Stimulated activated CD4-positive, alpha-beta T cell treated with anti-CD3 and anti-CD28 coated beads, Interleukin-2, amount 100 ng/mL, for 48 hours (primary cell): ENCODE data around the gene STX4.

ENCODE experiments used
- DNase-seq, 2 donors: peaks; one replicate each; pipeline ENCODE4 v3.0.0-alpha.2; 2020

STX4 gene

DNA sequence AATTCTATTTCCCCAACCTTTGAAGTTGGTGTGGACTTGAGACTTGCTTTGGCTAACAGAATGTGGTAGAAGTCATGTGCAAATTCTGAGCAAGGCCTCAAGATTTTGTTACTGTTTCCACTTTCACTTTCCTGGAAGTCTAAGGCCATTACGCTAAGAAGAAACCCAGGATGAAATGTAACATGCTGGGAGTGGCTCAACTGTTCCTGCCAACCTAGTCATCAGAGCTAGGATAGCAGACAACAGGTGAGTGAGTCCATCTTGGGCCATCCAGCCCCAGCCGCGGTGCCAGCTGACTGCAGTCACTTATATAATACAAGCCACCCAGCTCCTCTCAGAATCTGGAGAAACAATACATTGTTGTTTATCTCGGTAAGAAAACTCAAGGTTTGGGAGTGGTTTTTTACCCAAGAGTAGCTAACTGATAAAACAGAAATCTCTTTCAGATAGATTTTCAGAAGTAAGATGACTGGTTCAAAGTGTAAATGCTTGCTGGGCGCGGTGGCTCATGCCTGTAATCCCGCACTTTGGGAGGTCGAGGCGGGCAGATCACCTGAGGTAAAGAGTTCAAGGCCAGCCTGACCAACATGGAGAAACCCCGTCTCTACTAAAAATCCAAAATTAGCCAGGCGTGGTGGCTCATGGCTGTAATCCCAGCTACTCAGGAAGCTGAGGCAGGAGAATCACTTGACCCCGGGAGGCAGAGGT is 10.7 kb upstream of the STX4 start:
- no peak for DNase-seq

DNA sequence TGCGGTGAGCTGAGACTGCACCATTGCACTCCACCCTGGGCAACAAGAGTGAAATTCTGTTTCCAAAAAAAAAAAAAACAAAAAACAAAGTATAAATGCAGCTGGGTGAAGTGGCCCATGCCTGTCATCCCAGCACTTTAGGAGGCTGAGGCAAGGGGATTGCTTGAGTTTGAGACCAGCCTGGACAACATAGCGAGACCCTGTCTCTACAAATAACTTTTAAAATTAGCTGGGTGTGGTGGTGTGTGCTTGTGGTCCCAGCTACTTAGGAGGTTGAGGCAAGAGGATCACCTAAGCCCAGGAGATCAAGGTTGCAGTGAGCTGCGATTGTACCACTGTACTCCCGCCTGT is 10.1 kb upstream of the STX4 start:
- no peak for DNase-seq

DNA sequence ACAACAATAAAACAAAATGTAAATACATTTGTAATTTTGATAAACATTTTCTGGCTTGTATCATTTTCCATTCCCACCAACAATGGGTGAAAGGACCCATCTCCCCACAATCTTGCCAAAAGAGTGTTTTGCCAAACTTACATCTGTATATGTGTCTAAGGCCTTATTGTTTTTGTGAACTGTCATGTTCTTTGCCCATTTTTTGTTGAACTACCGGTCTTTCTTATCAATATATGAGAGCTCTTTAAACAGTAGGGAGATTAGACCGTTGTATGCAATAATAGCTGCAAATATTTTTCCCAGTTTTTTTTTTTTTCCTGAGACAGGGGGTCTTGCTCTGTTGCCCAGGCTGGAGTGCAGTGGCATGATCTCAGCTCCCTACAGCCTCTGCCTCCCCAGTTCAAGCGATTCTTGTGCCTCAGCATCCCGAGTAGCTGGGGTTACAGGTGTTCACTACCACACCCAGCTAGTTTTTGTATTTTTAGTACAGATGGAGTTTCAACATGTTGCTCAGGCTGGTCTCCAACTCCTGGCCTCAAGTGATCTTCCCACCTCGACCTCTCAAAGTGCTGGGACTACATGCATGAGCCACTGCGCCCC is 9.6 kb upstream of the STX4 start:
- no peak for DNase-seq

DNA sequence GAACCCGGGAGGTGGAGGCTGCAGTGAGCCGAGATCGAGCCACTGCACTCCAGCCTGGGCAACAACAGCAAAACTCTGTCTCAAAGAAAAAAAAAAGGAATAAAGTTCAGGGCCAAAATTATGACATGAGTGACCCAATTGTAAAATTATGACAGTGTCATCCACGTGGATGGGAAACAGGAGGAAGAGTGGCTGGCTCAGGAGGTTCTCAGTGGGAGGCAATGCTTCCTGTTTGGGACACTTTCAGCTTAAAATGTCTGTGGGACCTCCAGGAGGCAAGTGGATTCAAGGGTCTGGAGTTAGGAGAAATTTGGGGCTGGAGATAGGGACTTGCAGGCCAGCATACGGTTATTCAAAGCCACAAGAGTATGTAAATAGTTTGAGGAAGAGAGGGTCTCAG is 8.0 kb upstream of the STX4 start:
- no peak for DNase-seq

DNA sequence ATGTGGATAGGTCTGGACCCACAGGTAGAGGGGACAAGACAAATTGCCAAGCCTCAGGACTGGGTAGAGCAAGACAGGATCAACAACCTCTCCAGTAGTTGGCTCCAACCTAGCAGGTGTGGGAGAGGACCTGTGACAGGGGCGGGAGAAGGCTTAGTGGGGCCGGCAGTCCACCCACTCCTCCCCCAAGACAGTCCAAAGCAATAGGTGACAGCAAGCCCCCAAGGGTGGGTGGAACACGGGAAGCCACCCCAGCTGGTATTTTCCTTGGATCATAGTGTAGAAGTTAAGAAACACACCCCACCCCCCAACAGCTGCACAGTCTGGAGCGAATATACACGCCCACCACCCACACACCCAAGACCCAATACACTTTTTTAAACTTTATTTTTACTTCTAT is 4.1 kb upstream of the STX4 start:
- no peak for DNase-seq

DNA sequence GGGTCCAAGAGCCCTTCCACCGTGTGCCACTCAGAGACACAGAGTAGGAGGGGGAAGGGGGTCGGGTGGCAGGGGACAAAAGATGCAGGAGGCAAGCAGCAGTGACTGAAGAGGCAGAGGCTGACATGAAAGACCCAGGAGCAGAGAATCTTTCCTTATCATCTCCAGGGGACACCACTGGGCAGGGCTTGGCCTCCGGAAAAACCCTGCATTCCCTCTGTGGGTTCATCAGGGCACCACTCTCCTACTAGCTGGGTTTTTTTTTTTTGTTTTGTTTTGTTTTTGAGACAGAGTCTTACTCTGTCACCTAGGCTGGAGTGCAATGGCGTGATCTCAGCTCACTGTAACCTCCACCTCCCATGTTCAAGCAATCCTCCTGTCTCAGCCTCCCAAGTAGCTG is 2.1 kb upstream of the STX4 start:
- no peak for DNase-seq

DNA sequence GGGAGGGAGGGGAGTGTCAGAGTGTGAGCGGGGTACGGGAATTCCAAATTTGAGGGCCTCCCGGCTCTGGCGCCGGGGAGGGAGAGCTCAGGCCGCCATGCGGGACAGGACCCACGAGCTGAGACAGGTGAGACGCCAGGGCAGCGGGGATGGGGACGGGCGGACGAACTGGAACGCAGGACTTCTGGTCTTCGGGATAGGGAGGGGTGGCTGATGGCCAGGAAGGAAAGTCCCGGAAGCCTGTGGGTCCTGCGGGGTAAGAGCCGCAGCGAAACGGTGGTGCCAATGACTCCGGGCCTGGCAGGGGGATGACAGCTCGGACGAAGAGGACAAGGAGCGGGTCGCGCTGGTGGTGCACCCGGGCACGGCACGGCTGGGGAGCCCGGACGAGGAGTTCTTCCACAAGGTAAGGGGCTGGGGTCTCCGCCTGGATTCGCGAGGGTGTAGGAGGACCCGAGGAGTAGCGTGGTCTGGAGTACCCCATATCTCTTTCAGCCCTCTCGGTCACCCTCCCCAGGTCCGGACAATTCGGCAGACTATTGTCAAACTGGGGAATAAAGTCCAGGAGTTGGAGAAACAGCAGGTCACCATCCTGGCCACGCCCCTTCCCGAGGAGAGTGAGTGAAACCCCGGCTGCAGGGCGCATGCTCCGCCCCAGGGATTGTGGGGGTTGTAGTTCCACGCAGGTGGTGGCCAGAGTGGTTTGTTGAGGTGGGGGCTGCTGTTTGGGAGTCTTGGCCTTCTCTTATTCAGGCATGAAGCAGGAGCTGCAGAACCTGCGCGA is 543 bp downstream of the STX4 start:
- peak; percentile 81 to 82 for DNase-seq

DNA sequence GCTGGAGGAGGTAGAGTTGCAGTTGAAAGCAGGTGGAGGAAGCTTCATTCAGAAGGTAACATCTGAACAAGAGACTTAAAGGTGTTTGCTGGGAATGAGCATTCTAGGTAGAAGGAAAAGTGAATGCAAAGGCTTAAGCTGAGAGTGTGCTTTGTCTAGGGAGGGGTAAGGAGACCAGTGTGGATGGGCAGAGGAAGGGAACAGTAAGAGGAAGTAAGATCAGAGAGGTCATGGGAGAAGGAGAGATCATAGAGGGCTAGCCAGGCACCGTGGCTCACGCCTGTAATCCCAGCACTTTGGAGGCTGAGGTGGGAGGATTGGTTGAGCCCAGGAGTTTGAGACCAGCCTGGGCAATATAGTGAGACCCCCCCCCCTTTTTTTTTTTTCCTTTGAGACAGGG is 3.3 kb downstream of the STX4 start:
- DNase-seq: no peak

DNA sequence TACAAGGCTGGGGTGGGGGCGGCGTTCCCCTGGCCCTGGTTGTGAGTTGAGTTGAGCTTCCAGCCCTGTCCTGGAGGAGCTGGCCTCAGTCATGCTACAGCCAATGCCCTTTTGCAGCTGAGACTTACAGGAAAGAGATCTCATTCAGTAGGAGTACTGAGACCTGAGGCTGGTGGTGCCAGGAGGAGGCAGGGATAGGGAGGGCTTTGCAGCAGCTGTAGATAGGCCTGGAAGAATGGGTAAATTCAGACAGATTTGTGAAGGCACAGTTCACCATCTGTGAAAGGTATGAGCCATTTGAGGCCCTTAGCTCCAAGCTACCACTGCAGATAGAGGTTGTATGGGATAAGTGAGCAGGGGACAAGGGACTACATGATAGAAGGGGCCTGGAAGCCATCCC is 5.6 kb downstream of the STX4 start:
- no peak for DNase-seq

DNA sequence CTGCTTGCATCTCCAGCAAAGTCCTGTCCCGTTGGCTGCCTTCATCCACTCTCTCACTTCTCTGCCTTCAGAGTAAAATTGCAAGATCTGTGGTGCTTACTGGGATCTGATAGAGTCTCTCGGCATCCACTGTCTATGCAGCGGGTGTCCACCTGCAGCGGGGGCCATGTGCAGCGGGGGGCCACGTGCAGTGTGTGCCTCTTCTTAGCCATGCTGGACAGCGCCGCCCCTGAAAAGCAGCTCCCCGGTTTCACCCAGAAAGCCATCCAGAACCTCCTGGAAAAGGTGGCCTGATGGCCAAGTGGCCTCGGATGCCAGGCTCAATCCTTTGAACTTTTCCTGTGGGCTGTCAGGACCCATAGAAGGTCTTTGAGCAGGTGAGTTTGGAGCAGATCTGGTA is 9.5 kb downstream of the STX4 start:
- DNase-seq: no peak

DNA sequence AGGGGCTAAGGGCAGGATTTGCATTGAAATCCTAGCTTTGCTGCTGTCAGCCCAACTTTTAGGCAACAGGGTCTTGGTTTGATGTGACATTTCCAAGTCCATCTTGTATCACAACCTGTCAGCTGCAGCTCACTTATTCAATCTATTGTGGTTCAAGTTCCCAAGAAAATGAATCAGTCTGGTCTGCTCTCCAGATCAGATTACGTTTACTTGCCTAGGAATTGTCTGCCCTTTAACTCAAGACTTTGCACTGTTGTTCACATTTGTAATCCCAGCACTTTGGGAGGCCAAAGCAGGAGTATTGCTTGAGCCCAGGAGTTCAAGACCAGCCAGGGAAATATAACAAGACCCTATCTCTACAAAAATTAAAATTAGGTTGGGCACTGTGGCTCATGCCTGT is 10.0 kb downstream of the STX4 start:
- no peak for DNase-seq

DNA sequence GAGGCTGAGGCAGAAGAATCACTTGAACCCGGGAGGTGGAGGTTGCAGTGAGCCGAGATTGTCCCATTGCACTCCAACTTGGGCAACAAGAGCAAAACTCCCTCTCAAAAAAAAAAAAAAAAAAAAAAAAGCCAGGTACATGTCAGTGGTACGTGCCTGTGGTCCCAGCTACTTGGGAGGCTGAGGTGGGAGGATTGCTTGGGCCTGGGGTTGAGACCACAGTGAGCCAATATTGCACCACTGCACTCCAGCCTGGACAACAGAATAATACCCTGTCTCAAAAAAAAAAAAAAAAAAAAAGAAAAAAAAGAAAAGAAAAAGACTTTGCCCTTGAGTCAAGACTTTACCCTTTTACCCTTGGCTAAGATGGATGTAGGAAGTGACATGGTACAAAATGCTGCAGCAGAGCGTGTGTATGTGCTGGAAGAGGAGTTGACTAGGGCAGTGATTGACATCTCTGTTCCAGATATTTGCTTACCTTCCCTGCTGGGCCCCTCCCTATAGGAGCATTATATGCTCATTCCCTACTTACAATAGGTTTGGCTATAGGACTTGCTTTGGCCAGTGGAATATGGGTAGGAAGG is 10.6 kb downstream of the STX4 start:
- DNase-seq: no peak

DNA sequence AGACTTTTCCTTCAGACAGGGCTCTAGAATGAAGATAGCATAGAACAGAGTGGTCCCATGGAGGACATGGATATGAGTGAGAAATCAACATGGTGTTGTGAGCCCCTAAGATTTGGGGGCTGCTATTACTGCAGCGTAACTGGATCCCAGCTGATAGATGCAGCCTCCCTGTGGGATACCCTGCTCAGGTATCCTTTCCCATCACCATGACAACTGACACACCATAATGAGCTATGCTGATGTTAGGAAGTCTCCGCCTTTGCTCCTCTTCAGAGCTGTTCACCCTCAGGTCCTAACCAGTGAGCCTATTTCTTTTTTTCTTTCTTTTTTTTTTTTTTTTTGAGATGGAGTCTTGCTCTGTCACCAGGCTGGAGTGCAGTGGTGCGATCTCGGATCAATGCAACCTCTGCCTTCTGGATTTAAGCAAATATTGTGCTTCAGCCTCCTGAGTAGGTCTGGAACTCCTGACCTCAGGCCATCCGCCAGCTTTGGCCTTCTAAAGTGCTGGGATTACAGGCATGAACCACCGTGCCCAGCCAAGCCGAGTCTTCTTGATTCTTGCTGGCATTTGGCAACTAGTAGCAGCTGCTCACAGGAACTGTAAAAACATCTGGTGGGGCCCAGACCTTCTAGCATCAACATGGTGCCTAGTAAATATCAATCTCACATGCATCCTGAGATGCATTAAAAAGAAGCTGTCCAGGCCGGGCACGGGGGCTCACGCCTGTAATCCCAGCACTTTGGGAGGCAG is 17.1 kb downstream of the STX4 start:
- DNase-seq: no peak

DNA sequence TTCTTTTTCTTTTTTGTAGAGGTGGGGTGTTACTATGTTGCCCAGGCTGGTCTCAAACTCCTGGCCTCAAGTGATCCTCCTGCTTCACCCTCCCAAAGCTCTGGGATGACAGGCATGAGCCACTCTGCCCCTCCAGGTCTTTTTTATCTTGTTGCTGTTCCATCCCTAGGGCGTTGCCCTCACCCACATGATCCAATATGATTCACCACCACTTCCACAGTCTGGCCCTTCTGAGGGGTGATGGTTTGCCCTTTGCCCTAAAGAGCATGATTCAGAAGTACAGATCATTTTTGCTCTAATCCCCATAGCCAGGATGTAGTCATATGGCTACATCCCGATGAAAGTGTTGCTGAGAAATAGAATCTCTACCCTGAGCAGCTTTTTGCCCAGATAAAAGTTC is 18.8 kb downstream of the STX4 start:
- DNase-seq: no peak

DNA sequence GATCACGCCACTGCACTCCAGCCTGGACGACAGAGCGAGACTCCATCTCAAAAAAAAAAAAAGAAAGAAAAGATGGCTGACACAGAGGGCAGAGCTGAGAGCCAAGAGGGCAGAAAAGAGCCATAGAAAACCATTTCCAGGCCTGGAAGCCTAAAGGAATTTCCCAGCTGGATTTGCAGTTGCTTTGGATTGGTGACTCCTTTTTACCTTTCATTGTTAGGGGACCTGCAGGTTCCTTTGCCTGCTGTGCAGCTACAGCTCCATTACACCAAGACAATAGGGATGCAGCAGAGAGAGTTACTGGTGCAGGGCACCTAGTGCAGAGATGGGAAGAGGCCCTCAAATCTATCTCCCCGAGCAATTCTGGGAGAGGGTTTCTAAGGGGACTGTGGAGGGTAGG is 22.3 kb downstream of the STX4 start:
- DNase-seq: no peak

DNA sequence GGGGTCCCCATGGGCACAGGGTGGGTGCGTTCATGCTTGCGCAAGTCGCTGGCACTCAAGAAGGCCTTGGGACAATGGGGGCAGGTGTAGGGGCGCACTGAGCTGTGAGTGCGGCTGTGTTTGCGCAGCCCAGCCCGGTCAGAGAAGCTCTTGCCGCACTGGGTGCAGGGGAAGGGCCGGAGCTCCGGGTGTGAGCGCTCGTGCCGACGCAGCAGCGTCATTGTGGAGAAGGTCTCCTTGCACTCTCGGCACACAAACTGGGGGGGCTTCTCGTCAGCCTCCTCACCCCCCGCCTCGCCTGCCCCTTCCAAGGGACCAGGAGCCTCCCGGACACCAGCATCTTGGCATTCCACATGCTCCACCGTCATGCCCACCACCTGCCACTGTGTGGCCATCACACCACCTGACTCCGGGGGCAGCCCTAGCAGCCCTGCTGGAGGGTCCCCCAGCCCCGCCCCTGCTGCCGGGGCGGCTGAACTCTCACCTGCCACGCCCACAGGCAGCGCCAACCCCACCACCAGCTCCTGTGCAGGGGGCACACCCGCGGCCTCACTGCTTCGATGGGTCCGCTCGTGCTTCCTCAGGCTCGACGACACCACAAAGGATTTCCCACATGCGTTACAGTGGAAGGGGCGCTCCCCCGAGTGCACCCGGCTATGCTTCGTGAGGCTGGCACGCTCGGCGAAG is 27.9 kb downstream of the STX4 start:
- no peak for DNase-seq

DNA sequence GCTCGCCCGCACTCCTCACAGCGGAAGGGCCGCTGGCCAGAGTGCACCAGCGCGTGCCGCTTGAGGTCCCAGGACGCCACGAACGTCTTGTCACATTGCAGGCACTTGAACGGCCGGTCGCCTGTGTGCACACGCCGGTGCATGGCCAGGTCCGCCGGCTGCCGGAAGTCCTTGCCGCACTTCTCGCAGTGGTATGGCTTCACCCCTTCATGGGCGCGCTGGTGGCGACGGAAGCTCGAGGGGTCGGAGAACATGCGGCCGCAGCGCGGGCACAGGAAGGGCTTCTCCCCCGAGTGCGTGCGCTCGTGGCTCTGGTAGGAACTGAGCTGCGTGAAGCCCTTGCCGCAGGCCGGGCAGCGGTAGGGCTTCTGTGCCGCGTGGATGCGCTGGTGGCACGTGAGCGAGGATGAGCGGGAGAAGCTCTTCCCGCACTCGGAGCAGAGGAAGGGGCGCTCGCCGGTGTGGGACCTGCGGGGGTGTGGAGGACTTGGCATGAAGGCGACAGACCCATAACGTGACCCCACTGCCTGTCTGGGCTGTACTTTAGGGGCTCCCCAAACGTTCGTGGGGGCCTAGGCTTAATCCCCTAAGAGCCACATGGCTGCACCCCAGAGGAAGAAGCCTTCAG is 28.6 kb downstream of the STX4 start:
- no peak for DNase-seq

DNA sequence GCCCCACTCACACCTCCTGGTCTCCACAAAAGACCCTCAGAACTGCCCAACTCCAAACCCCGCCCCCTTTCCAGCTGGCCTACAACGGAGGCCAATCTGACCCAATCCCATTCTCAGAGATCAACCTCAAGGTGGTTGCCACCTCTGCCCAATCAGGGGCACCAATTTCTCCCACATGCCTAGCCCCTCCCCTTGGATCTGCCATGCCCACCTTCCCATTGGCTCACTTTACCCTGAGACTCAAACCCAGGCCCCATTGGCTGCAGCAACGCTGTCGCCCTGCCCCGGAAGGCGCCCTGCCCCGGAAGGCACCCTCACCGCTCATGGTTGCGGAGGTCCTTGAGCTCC is 30.1 kb downstream of the STX4 start:
- DNase-seq: no peak

DNA sequence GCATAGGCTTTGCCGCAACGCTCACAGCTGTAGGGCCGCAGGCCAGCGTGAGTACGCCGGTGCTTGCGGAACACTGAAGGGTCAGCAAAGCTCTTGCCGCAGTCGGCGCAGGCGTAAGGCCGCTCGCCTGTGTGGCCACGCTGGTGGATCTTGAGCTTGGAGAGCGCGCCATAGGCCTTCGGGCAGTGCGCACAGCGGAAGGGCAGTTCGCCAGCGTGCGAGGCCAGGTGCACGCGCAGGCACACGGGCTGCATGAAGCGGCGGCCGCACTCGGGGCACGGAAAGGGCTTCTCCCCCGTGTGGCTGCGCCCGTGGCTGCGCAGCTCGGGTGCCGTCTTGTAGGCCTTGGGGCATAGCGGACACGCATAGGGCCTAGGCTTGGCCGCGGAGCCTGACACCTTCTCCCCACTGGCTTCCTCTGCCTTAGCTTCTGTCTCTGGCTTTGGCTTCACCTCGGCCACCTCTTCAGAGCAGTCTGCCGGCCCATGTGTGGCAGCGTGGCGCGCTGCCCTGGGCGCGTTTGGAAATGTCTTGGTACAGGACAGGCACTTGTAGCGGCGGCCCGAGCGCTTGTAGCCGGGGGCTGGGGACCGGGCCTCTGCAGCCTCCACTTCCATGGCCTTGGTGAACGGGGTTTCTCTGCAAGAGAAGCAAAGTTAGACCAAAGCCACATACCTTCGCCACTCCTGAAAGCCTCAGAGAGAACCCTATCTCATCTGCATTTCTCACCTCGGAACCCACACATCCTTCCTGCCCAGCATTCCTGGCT is 30.7 kb downstream of the STX4 start:
- no peak for DNase-seq

DNA sequence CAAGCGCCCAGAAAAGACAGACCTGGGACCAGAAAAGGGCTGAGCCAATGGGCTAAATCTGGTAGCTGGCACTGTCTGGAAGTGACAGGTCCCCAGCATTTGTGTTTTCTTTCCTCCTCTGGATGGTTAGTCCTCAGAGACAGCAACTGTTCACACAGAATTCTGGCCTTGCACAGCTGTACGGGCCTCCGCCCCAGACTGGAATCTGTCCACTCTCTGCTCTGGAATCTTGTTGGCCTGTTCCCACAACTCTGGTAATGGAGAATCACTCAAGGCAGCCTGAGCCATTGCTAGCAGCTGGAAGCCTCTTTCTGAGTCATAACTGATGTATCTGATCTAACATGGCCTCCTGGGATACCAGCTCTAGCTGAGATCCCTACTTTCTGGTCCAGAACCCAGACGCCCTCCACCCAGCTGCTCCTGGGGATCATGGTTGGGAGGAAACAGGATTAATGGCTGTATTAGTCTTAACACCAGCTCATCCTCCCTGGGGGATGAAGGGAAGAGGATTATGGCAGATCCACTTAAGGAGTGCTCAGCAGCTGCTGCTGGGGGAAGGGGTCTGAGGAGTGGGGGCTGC is 31.6 kb downstream of the STX4 start:
- no peak for DNase-seq

DNA sequence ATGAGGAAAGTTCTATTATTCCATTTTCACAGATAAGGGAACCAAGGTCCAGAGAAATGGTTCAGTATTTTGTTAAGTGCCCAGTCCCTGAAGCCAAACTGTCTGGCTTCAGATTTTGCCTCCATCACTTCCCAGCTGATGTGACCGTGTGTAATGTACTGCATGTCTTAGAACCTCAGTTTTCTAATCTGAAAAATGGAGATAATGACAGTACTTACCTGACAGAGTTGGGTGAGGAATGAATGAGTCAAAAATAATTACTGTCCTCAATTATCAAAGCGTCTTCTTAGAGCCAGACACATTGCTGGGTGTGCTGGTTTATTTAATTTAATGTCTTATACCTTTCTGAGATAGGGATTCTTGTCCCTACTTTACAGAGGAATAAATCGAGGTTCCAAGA is 34.0 kb downstream of the STX4 start:
- DNase-seq: no peak
